ENCODE measurements around the gene LIN37.
"Not testable (repeated sequence)": the region's sequence is repeated elsewhere in the genome, so short reads cannot be mapped to it uniquely, and the experiment has no call there.

LIN37 gene

GRCh38 chr19:35787227-35787799 is 38.9 kb downstream of the LIN37 start:
- no peak for DNase-seq

GRCh38 chr19:35788205-35788960 is 40.0 kb downstream of the LIN37 start:
- DNase-seq: no peak

GRCh38 chr19:35789195-35789977 is 41.0 kb downstream of the LIN37 start:
- DNase-seq: no peak

- no peak for DNase-seq
Observed at GRCh38 chr19:35789978-35790944, 41.9 kb downstream of the LIN37 start.

DNA sequence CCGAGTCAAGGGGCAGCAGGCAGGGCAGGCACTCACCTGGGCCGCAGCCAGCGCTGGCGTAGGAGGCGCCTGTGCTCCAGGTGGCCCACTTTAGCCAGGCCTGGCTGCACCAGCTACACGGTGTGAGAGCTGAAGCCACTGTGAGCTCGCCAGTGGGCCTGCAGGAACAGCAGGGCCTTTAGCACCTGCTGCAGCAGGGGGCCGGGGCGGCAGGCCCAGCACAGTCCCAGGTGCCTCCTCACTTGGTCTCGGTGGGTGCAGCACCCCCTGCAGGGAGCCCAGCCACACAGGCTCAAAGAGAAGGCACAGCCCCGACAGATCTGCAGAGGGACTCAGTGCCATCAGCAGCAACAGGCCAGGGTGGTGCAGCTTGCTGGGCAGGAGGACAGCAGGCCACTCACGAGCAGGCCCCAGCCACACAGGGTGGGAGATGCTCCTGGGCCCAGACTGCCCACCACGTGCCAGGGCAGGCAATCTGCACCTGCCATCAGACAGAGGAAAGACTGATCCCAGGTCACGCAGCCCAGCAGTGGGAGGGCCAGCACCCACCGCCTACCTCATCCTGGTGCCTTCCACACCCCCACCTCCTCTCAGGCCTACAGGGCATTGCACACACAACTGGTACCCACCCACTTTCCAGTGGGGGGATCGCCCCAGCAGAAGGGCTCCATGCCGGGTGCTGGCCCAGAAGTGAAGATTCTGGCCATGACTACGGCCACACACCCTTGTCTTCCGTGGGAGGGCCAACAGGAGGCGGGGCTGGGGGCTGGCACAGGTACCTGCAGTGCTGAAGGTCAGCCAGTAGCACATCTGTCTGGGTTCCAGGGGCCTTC is 42.8 kb downstream of the LIN37 start:
- DNase-seq: no peak

GRCh38 chr19:35791814-35792279 is 43.5 kb downstream of the LIN37 start:
- DNase-seq: no peak

DNA sequence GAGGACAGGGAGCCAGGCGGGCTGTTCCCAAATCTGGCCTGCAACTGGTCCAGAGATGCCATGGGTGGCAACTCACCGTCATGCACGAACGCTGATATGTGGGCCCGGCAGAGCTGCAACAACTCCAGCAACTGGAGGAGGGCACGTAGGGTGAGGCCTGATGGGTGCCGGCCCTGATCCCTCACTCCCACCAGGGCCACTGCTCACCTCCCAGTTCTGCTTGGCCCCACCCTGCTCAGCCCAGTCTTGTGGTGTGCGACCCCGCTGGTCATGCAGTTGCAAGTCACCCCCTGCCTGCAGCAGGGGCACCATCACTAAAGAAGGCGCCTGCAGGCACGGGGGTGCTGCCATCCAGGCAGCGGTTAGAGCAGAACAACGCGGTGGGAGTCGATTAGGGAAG is 43.9 kb downstream of the LIN37 start:
- no peak for DNase-seq

- no peak for DNase-seq
Observed at GRCh38 chr19:35792888-35793287, 44.5 kb downstream of the LIN37 start.

DNA sequence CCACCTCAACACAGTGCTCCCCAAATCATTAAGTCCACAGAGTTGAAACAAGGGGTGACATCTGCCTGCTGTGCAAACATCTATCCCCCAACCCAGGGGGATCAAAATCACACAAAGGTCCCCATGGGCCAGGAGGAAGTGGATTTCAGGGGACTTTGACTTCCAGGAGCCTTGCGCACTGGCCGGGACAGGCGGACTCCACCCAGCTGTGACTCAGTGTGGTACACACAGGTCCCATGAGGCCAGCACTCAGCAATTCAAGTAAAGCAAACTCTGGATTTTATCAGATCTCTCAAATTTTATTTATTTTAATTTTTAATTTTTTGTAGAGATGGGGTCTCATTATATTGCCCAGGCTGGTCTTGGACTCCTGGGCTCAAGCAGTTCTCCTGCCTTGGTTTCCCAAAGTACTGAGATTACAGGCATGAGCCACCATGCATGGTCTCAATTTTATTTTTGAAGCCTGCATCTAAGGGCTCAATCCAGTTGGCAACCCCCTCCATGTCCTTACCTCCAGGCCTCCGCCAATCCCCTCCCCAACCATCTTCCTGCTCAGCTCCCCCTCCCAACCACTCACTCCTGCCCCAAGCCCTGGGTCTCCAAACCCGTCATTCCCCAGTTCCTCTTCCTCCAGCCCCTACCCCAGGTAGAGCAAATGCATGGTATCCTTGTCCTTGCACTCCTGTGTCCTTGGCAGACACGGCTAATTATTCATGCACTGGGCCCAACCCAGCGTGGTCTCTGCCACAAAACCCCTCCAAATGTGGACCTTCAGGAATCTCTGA is 45.2 kb downstream of the LIN37 start:
- no peak for DNase-seq

DNA sequence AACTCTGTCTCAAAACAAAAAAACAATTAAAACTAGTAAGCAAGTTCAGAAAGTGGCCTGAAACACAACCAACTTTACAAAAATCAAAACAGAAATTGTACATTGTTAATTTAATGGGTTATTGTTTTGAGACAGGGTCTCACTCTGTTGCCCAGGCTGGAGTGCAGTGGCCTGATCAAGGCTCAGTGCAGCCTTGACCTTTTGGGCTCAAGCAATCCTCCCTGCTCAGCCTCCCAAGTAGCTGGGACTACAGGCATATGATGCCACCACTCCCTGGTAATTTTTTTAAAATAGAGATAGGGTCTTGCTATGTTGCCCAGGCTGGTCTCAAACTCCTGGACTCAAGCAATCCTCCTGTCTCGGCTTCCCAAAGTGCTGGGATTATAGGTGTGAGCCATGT is 47.2 kb downstream of the LIN37 start:
- DNase-seq: not testable (repeated sequence)

DNA sequence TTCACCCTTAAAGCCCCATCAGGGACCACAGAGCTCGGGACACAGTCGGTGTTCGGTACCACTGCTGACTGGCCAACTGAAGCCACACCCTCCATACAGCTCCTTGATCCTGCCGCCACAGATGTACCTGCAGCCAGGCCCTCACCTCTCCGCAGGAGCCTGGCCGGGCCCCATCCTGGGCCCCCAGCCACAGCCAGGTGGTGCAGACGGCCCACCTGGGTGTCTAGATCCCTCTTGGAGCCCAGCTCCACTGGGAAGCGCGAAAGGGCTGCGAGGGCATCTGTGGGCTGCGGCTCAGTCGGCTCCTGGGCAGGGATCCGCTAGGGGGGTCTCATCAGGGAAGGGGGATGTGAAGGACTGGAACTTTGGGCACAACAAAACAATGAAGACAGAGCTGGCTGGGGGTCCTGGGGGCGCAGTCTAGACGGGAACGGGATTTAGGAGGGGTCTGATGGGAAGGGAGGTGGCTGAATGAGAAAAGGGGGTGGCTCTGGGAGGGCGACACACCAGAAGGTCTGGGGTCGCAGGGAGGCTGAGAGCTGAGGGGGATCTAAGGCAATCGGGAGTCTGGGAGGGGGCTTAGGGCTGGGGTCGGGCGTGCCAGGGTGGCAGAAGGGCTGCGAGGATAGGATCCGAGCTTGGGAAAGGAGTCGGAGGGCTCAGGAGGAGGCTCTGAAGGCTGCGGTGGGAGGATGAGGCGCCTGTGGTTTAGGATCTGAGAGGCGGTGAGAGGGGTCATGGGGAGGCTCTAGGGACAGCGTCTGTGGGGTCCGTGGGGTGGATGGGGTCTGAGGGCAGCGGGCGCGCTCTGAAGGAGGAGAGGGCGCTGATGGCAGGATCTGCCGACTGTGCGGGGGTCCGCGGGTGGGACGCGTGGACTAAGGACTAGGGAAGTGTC is 48.5 kb downstream of the LIN37 start:
- no peak for DNase-seq

GRCh38 chr19:35797663-35798062 is 49.3 kb downstream of the LIN37 start:
- peak in 39 of 58 donors; percentile 7 to 78 (median 34) for DNase-seq

DNA sequence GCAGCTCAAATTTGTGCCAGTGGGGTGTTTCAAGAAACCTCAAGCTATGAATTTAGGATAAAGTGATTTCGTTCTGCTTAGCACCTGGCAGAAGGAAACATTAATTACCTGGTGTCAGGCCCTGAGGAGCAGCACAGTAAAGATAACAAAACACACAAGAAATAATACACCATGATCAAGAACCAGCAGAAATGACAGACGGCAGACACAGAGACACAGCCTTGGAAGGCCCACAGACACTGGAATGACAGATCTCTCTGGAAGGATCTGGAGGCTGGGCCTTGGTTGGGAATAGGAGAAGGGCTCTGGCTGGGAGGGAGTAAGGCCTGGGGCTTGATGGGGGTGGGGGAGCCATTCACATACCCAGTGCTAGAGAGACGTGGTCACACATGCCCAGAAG is 53.5 kb downstream of the LIN37 start:
- DNase-seq: no peak
